Measurements from ENCODE around the gene NFKB1.
"Not testable (repeated sequence)": the region's sequence is repeated elsewhere in the genome, so short reads cannot be mapped to it uniquely, and the experiment has no call there.

Gene NFKB1, protein sequence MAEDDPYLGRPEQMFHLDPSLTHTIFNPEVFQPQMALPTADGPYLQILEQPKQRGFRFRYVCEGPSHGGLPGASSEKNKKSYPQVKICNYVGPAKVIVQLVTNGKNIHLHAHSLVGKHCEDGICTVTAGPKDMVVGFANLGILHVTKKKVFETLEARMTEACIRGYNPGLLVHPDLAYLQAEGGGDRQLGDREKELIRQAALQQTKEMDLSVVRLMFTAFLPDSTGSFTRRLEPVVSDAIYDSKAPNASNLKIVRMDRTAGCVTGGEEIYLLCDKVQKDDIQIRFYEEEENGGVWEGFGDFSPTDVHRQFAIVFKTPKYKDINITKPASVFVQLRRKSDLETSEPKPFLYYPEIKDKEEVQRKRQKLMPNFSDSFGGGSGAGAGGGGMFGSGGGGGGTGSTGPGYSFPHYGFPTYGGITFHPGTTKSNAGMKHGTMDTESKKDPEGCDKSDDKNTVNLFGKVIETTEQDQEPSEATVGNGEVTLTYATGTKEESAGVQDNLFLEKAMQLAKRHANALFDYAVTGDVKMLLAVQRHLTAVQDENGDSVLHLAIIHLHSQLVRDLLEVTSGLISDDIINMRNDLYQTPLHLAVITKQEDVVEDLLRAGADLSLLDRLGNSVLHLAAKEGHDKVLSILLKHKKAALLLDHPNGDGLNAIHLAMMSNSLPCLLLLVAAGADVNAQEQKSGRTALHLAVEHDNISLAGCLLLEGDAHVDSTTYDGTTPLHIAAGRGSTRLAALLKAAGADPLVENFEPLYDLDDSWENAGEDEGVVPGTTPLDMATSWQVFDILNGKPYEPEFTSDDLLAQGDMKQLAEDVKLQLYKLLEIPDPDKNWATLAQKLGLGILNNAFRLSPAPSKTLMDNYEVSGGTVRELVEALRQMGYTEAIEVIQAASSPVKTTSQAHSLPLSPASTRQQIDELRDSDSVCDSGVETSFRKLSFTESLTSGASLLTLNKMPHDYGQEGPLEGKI

DNA sequence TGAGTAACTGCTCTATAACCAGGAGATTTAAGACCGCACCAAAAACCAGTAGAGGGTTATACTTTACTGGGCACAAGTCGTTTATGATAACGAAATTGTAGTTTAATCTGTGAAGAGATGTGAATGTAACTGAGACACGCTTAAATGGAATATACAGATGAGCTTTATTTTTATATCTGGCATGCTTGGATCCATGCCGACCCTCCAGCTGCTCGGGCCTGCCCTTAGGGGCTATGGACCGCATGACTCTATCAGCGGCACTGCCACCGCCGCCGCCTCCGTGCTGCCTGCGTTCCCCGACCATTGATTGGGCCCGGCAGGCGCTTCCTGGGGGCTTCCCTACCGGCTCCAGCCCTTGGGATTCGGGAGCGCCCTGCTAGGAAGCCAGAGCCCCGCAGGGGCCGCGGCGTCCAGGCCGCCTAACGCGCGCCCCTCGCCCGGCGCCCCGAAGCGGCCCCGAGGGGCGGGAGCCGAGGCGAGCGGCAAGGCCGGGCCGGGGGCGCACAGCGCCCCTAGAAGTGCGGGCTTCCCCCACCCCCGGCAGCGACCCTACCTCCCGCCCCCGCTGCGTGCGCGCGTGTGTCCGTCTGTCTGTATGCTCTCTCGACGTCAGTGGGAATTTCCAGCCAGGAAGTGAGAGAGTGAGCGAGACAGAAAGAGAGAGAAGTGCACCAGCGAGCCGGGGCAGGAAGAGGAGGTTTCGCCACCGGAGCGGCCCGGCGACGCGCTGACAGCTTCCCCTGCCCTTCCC is at the start of gene NFKB1:
Gene NFKB1, plus strand, starts transcription at position 664 of the 751 bp plus-strand sequence. CDS start 24,160 bp downstream, outside the sequence.
- intact Hi-C loops (cut with DNase I) = loop anchor here (5.0 kb wide), 3 partner anchors 69 to 576 kb away; partner anchors contain the start of genes SLC9B2 and UBE2D3
- peak in 9 of 10 donors; percentile 23 to 88 (median 58) for DNase-seq

DNA sequence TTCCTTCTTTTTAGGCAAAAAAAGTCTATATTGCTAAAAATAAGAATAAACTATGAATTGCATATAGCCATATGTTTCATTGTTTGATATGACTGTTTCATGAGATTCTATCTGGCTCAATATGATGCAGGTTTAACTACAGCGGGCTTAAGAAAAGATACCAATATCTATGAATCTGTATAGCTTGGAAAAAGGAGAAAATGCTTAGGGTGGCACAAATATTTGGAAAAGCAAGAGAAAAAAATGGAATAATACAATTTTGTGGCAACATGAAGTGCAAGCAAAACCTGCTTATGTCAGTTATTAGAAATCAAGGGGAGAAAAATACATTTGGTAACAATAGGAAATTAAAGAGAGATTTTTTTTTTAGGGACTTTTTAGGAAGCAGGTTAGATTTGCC is 48.3 kb upstream of the NFKB1 start:
- DNase-seq = no peak
- intact Hi-C loops (cut with DNase I) = loop anchor here (5.0 kb wide), 2 partner anchors 159 to 639 kb away; no protein-coding TSS in a partner anchor

DNA sequence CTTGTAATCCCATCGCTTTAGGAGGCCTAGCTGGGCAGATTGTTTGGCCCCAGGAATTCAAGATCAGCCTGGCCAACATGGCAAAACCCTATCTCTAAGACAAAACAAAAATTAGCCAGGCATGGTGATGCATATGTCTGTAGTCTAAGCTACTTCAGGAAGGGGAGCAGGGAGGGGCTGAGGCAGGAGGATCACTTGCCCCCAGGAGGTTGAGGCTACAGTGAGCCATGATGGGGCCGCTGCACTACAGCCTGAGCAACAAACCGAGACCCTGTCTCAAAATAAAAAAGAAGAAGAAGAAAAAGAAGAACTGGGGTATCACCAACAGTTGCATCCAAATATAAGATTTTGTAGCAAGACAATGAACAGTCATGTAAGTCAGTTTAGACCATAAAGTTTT is 47.3 kb upstream of the NFKB1 start:
- DNase-seq = no peak
- intact Hi-C loops (cut with DNase I) = loop anchor here (5.0 kb wide), 2 partner anchors 158 to 638 kb away; no protein-coding TSS in a partner anchor

DNA sequence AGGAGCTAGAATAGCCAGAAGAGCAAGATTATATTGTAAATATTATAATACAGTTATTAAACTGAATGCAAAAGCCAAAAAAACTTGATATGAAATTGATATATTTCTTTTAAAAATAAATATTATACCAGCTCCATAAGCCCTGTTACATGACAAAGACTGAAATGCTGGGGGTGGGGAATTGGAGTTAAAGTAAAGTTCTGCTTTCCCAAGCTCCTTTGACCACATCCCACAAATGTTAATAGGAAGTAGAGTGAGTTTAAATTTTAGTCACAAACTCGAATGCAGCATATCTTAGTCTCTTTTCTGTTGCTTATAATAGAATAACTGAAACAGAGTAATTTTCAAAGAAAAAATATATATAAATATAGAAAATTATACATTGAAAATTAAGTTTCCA is 46.9 kb upstream of the NFKB1 start:
- DNase-seq = no peak
- intact Hi-C loops (cut with DNase I) = loop anchor here (5.0 kb wide), 2 partner anchors 158 to 638 kb away; no protein-coding TSS in a partner anchor

DNA sequence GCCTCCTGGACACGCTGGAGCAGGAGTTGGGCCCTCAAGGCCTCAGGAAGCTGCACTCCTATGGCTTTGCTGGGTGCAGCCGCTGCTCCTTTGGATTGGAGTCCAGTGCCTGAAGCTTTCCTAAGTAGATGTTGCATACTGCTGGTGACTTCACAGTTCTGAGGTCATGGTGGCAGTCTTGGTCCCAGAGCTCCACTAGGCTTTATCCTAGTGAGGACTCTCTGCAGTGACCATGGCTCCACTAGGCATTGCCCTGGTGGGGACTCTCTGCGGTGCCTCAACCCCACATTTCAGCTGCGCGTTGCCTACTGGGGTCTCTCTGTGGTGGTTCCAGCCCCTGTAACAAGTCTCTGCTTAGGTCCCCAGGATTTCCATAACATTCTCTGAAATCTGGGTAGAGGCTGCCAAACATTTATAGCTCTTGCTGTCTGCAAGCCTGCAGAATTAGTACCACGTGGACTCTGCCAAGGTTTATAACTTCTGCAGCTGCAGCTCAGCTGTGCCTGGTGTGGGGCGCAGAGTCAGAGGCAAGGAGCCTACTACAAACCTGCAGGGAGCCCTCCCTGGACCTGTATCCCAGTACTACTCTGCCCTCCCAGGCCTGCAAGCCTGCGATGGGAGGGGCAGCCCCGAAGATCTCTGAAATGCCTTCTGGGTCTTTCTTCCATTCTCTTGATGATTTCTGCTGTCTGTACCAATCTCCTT is 46.0 kb upstream of the NFKB1 start:
- DNase-seq = no peak
- intact Hi-C loops (cut with DNase I) = loop anchor here (5.0 kb wide), 2 partner anchors 157 to 637 kb away; no protein-coding TSS in a partner anchor

DNA sequence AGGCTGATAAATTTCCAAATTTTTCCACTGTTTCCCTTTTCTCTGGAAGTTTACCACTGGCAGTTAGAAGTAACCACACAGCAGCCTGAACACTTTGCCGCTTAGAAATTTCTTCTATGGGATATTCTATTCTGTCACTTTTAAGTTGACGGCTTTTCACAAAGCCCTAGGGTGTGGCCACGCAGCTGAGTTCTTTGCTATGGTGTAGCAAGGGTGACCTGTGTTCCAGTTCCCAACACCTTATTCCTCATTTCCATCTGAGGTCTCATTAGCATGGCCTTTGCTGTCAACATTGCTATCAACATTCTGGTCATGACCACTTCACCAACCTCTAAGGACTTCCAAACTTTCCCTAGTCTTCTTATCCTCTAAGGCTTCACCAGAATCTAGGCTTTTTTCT is 45.4 kb upstream of the NFKB1 start:
- intact Hi-C loops (cut with DNase I) = no loop called here
- no peak for DNase-seq

DNA sequence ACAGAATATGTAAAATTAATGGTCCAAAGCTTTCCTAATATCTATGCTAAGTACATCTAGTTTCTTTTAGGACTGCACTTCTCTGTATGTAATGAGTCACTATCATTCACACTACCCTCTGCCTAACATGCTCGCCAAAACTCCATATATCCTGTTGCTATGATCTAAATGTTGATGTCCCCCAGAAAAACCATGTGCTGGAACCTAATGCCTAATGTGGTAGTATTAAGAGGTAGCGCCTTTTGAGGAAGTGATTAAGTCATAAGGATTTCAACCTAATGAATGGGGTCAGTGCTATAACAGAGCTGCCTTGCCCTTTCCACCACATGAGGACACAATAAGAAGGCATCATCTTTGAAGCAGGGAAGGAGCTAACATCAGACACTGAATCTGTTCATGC is 34.9 kb upstream of the NFKB1 start:
- intact Hi-C loops (cut with DNase I) = no loop called here
- DNase-seq = no peak

DNA sequence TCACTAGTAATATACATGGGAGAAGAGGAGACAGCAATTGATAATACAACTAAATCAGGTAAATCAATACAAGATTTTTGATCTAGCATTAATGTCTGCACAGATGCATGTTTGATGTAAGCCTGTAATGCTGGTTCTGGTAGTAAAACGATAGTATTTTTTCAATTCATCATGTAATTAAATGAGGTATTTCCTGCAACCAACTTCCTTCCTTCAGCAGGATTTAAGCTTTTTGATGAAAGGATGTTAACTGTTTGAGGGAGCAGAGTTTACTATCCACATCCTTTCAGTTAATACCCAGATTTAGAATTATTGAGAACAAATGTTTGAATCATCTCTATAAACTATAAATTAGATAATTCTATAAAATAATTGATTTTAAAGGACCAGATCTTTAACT is 31.4 kb upstream of the NFKB1 start:
- intact Hi-C loops (cut with DNase I) = no loop called here
- DNase-seq = no peak

DNA sequence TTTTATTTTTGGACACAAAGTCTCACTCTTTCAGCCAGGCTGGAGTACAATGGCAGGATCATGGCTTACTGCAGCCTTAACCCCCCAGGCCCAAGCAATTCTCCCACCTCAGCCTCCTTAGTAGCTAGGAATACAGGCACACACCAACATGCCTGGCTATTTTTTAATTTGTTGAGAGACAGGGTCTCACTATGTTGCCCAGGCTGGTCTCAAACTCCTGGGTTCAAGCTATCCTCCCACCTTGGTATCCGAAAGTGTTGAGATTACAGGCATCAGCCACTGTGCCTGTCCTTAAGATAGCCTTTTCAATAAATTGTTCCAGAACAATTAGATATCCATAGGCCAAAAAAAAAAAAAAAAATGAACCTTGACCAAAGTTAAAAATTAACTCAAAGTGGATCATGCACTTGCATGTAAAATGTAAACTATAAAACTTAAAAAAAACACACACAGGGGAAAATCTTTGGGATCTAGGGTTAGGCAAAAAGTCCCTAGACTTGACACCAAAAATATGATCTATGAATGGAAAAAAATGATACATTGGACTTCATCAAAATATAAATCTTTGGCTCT is 28.6 kb upstream of the NFKB1 start:
- no peak for DNase-seq
- intact Hi-C loops (cut with DNase I) = no loop called here

DNA sequence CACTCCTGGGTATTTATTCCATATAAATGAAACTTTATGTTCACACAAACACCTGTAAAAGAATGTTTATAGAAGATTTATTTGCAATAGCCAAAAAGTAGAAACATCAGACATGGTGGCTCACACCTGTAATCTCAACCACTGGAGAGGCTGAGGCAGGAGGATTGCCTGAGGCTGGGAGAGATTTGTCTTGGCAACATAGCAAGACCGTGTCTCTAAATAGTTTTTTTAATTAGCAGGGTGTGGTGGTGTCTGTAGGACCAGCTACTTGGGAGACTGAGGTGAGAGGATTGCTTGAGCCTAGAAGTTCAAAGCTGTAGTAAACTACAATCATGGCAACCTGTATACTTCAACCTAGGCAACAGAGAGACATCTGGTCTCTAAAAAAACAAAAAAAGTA is 27.7 kb upstream of the NFKB1 start:
- intact Hi-C loops (cut with DNase I) = no loop called here
- DNase-seq = no peak

DNA sequence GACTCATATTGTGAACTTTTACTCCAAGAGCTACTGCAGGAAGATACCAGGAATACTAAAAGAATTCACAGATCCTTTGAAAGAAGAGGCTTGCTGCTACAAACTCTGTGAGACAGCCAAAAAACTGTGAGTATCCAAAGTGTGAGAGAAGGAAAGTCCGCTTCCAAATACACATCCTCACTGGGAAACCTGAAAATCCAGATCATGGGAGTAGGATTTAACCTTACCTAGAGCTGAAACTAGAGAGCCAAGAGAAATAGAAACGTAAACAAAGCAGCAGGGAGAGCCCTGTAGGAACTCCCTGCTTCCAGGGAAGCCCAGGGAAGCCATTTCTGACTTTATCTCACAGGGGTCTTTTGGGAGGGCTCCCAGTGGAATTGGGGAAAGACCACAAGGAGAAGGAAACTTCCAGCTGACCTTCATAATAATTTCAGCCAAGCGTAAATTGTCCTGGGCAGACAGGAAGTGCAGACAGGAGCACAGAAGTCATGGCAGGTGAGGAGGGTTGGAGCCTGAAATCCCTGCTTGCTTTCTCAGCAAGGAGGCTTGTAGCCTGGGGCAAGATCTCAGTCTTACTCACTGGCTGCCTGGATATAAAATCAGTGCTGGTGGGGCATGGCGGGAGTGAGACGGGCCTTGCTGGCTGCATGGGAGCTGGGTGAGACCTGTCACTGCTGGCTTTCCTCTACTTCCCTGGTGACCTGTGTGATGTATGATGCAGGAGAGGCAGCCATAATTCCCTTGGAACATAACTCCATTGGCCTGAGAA is 26.2 kb upstream of the NFKB1 start:
- intact Hi-C loops (cut with DNase I) = no loop called here
- no peak for DNase-seq

DNA sequence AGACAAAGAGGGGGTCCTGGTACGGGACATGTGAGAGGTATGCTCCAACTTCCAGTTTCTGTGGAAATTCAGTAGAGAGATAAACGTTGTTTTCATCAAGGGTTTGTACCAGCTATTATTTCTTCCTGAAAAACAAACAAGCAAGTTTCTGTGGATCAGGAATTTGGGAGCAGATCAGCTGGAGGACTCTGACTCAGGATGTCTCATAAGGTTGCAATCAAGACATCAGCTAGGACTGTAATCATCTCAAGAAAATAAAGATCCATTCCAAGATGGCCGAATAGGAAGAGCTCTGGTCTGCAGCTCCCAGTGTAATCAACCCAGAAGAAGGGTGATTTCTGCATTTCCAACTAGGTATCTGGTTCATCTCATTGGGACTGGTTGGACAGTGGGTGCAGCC is 23.5 kb upstream of the NFKB1 start:
- DNase-seq = no peak
- intact Hi-C loops (cut with DNase I) = no loop called here

DNA sequence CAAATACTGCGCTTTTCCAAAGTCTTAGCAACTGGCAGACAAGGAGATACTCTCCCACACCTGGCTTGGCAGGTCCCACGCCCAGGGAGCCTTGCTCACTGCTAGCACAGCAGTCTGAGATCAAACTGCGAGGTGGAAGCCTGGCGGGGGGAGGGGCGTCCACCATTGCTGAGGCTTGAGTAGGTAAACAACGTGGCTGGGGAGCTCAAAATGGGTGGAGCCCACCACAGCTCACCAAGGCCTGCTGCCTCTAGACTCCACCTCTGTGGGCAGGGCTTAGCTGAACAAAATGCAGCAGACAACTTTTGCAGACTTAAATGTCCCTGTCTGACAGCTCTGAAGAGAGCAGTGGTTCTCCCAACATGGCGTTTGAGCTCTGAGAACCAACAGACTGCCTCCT is 23.0 kb upstream of the NFKB1 start:
- DNase-seq = peak in 1 of 10 donors; percentile 42

DNA sequence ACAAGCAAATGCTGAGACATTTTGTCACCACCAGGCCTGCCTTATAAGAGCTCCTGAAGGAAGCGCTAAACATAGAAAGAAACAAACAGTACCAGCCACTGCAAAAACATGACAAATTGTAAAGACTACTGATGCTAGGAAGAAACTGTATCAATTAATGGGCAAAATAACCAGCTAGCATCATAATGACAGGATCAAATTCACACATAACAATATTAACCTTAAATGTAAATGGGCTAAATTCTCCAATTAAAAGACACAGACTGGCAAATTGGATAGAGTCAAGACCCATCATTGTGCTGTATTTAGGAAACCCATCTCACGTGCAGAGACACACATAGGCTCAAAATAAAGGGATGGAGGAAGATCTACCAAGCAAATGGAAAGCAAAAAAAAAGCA is 21.3 kb upstream of the NFKB1 start:
- intact Hi-C loops (cut with DNase I); DNase-seq: not testable (repeated sequence)

More for the DNA sequence above, 23.0 kb upstream of the NFKB1 start:
- intact Hi-C loops (cut with DNase I) = no loop called here

DNA sequence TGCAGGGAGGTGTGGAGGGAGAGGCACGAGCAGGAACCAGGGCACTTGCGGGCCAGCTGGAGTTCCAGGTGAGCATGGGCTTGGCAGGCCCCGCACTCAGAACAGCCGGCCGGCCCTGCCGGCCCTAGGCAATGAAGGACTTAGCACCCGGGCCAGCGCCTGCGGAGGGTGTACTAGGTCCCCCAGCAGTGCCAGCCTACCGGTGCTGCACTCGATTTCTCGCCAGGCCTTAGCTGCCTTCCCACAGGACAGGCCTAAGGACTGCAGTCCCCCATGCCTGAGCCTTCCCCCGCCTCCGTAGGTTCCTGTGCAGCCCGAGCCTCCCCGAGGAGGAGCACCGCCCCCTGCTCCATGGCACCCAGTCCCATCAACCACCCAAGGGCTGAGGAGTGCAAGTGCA is 18.0 kb upstream of the NFKB1 start:
- DNase-seq = peak in 3 of 10 donors; percentile 44 to 66 (median 56)
- intact Hi-C loops (cut with DNase I) = no loop called here

DNA sequence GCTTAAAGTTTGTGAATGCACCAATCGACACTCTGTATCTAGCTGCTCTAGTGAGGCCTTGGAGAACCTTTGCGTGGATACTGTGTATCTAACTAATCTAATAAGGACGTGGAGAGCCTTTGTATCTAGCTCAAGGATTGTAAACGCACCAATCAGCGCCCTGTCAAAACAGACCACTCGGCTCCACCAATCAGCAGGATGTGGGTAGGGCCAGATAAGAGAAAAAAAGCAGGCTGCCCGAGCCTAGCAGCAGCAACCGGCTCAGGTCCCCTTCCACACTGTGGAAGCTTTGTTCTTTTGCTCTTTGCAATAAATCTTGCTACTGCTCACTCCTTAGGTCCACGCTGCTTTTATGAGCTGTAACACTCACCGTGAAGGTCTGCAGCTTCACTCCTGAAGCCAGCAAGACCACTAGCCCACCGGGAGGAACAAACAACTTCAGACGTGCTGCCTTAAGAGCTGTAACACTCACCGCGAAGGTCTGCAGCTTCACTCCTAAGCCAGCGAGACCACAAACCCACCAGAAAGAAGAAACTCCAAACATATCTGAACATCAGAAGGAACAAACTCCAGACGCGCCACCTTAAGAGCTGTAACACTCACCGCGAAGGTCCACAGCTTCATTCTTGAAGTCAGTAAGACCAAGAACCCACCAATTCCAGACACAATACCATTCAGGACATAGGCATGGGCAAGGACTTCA is 17.0 kb upstream of the NFKB1 start:
- intact Hi-C loops (cut with DNase I); DNase-seq: not testable (repeated sequence)

DNA sequence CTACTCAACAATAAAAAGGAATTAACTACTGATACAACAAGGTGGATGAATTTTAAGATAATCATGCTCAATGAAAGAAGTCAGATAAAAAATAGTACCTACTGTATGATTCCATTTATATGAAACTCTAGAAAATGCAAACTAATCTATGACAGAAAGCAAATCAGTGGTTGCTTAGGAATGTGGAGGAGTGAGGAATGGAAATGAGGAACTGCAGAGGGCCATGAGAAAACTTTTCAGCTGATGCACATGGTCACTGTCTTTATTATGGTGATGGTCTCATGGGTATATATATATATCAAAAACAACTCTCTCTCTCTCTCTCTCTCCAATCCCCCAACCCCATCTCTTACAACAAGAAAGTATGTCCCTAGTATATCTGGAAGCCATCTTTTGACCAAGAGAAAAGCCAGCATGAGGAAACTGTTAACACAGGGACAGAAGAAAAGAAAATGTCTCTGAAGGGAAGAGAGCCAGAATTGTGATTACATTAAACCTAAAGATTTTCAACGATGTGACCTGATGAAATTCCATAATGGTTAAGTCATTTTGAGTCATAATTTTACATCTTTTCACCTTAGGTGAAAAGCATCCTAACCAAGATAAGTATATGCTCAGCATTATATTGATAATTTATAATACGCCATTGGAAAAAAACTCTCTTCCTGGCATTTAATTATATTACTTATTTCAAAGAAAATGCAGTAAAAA is 8.5 kb upstream of the NFKB1 start:
- intact Hi-C loops (cut with DNase I) = loop anchor here (10.0 kb wide), 1 partner anchor 112 kb away; no protein-coding TSS in a partner anchor
- DNase-seq = no peak
